HG03442 (cell line): ENCODE results near the gene OR7A10.
"Not testable (repeated sequence)": the region's sequence is repeated elsewhere in the genome, so short reads cannot be mapped to it uniquely, and the experiment has no call there.

Experiments used
- ATAC-seq: cut with Tn5 transposase; IDR thresholded peaks from one replicate; pipeline ENCODE4 v1.9.1; 2021; ENCODE audit warnings: mild to moderate bottlenecking, moderate library complexity; ENCODE audit not compliant: unreplicated experiment

OR7A10 gene

GRCh38 chr19:14796021-14796420, 52.7 kb downstream of the OR7A10 start:
- no peak for ATAC-seq

DNA sequence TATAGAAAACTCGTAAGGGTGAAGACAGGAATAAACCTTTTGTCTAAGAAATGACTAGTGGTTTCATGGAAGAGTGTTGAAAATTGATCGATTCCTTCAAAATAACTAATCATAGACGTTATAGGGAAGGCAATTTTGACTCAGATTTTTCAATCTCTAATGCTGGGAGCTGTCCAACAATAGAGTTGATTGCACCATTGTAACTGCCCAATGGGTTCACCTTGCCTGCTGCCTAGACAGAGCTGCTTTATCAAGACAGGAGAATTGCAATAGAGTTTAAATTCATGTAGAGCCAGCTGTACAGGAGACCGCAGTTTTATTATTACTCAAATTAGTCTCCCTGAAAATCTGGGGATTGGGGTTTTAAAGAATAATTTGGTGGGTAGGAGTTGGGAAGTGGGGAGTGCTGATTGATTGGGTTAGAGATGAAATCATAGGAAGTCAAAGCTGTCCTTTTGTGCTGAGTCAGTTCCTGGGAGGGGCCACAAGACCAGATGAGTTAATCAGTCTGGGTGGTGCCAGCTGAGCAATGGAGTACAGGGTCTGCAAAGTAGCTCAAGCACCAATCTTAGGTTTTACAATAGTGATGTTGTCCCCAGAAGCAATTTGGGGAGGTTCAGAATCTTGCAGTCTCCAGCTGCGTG, 53.5 kb downstream of the OR7A10 start:
- ATAC-seq = no peak

DNA sequence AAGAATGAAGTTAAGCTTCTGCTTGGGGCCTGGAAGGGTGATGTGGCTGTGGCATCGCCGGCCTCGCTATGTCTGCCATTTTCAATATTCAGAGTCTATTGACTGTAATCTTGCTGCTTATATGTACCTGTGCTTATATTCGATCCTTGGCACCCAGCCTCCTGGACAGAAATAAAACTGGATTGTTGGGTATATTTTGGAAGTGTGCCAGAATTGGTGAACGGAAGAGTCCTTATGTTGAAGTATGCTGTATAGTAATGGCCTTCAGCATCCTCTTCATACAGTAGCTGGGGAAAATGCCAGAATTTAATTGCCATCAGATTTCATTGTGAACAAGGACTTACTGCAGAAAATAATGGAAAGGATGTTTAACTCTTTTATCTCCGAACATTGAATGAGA, 56.5 kb downstream of the OR7A10 start:
- not testable (repeated sequence) for ATAC-seq
